NT2/D1 (cell line): Measurements from ENCODE around the gene FOLH1.
"Not testable (repeated sequence)": the region's sequence is repeated elsewhere in the genome, so short reads cannot be mapped to it uniquely, and the experiment has no call there.

ENCODE experiments used
- SUZ12 ChIP-seq: IDR thresholded peaks from 2 replicates; pipeline ENCODE4 v1.6.1; 2011; ENCODE audit not compliant: insufficient read length, insufficient read depth; ENCODE audit errors: extremely low read depth
- YY1 ChIP-seq: IDR thresholded peaks from 2 replicates; pipeline ENCODE4 v1.6.1; 2011; ENCODE audit not compliant: insufficient read length, insufficient read depth
- ZNF274 ChIP-seq: IDR thresholded peaks from 2 replicates; pipeline ENCODE4 v1.6.1; 2011; ENCODE audit warnings: mild to moderate bottlenecking, low read depth, low read length

DNA sequence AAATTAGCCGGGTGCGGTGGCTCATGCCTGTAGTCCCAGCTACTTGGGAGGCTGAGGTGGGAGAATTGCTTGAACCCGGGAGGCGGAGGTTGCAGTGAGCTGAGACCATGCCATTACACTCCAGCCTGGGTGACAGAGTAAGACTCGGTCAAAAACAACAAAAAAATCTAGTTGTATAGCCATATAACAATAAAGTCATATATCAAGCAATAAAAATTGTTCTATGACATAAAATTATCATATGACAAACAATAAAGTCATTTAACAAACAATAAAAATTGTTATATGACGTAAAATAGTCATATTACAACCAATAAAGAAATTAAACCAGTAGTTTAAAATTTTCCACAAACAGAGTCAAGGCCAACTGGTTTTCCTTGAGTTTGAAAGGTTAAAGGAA lies 12.4 kb downstream of the FOLH1 start:
- not testable (repeated sequence) for TF ChIP-seq SUZ12, ZNF274, YY1
